Neural cell (in vitro differentiated cells): ENCODE data around the gene ADAMTS17. TPM values are rescaled to one million over a fixed set of nuclear protein-coding genes. Genes with fewer than 3 reads are reported as not detected.

ENCODE experiments used
- H2AFZ ChIP-seq: fragments of 200-600, 300-800 bp; sonication (generic), shearing (Covaris generic); 2 replicates; pipeline ENCODE4 v1.6.0; 2014; ENCODE audit warnings: low read depth, mild to moderate bottlenecking, antibody characterized with exemption, low read length, moderate library complexity
- H3F3A ChIP-seq: fragments of 200-600 bp; shearing (Covaris generic); 2 replicates; pipeline ENCODE4 v1.6.1; 2016; ENCODE audit warnings: mild to moderate bottlenecking, moderate library complexity, mixed read lengths, antibody characterized with exemption, low read length; ENCODE audit not compliant: insufficient read depth, poor library complexity, severe bottlenecking
- H3K27ac ChIP-seq: fragments of 200-600, 300-800 bp; sonication (generic), shearing (Covaris generic); 2 replicates; pipeline ENCODE4 v1.5.1; 2014; ENCODE audit warnings: mild to moderate bottlenecking, low read length, moderate library complexity
- H3K27me3 ChIP-seq: fragments of 300-800, 200-600 bp; sonication (generic), shearing (Covaris generic); 2 replicates; pipeline ENCODE4 v1.6.0; 2014; ENCODE audit warnings: mild to moderate bottlenecking, low read depth, low read length, moderate library complexity; ENCODE audit not compliant: insufficient read depth
- H3K36me3 ChIP-seq: fragments of 300-800, 200-600 bp; sonication (generic), shearing (Covaris generic); 2 replicates; pipeline ENCODE4 v1.5.1; 2014; ENCODE audit warnings: mild to moderate bottlenecking, antibody characterized with exemption, low read length, moderate library complexity; ENCODE audit not compliant: insufficient read depth
- H3K4me2 ChIP-seq: fragments of 300-800, 200-600 bp; sonication (generic), shearing (Covaris generic); 2 replicates; pipeline ENCODE4 v1.6.0; 2014; ENCODE audit warnings: mild to moderate bottlenecking, low read length
- H3K4me3 ChIP-seq: fragments of 300-800, 200-600 bp; sonication (generic), shearing (Covaris generic); 2 replicates; pipeline ENCODE4 v1.5.1; 2014; ENCODE audit warnings: mild to moderate bottlenecking, low read length, moderate library complexity
- H3K79me2 ChIP-seq: fragments of 200-600 bp; shearing (Covaris generic); replicated peaks from 2 replicates; pipeline ENCODE4 v1.6.0; 2014; ENCODE audit warnings: mild to moderate bottlenecking, low read length, moderate library complexity; ENCODE audit not compliant: insufficient read depth
- H3K9ac ChIP-seq: fragments of 300-800, 200-600 bp; sonication (generic), shearing (Covaris generic); 2 replicates; pipeline ENCODE4 v1.6.1; 2016; ENCODE audit warnings: mild to moderate bottlenecking, low read length, mixed read lengths
- H3K9me2 ChIP-seq: fragments of 200-600 bp; shearing (Covaris generic); 2 replicates; pipeline ENCODE4 v1.6.1; 2016; ENCODE audit warnings: mild to moderate bottlenecking, low read length, mixed read lengths; ENCODE audit not compliant: insufficient read depth
- H3K9me3 ChIP-seq: fragments of 200-600, 300-800 bp; sonication (generic), shearing (Covaris generic); 2 replicates; pipeline ENCODE4 v1.6.1; 2016; ENCODE audit warnings: mild to moderate bottlenecking, mixed run types, low read length, moderate library complexity, mixed read lengths
- H4K20me1 ChIP-seq: fragments of 200-600 bp; shearing (Covaris generic); 2 replicates; pipeline ENCODE4 v1.6.1; 2016; ENCODE audit warnings: mild to moderate bottlenecking, mixed run types; ENCODE audit not compliant: insufficient read depth
- EP300 ChIP-seq: fragments of 450-650 bp; conservative IDR thresholded peaks from 2 replicates; pipeline ENCODE4 v1.6.1; 2014; ENCODE audit warnings: antibody characterized with exemption, mild to moderate bottlenecking, moderate library complexity; ENCODE audit not compliant: poor library complexity, severe bottlenecking
- EZH2 ChIP-seq: fragments of 200-600, 300-800 bp; shearing (Covaris generic), sonication (generic); IDR thresholded peaks from 2 replicates; pipeline ENCODE4 v1.6.1; 2014; ENCODE audit warnings: antibody characterized with exemption, low read length, borderline replicate concordance, mild to moderate bottlenecking; ENCODE audit not compliant: insufficient read depth, poor library complexity, severe bottlenecking
- MXI1 ChIP-seq: fragments of 450-650 bp; conservative IDR thresholded peaks from 2 replicates; pipeline ENCODE4 v1.6.1; 2014; ENCODE audit warnings: antibody characterized with exemption, mild to moderate bottlenecking; ENCODE audit not compliant: poor library complexity, severe bottlenecking
- POLR2AphosphoS5 ChIP-seq: IDR thresholded peaks from 2 replicates; pipeline ENCODE4 v1.6.1; 2012
- RAD21 ChIP-seq: fragments of 450-650 bp; conservative IDR thresholded peaks from 2 replicates; pipeline ENCODE4 v1.6.1; 2014; ENCODE audit warnings: antibody characterized with exemption, mild to moderate bottlenecking, moderate library complexity
- SMC3 ChIP-seq: fragments of 450-650 bp; conservative IDR thresholded peaks from 2 replicates; pipeline ENCODE4 v1.6.1; 2014; ENCODE audit warnings: antibody characterized with exemption, mild to moderate bottlenecking, moderate library complexity; ENCODE audit not compliant: poor library complexity
- TAF1 ChIP-seq: IDR thresholded peaks from 2 replicates; pipeline ENCODE4 v1.6.1; 2012; ENCODE audit warnings: low read depth
- polyA plus RNA-seq: library from polyadenylated mRNA; depleted of rRNA; stranded (reverse); fragments of >200 nt; gene quantifications from 2 replicates; pipeline ENCODE4 v1.2.3, GENCODE V29; 2014
- TF ChIP-seq, protein P1 (sequence below): IDR thresholded peaks from 2 replicates; pipeline ENCODE4 v1.6.1; 2012; ENCODE audit warnings: borderline replicate concordance
- TF ChIP-seq, protein P2 (sequence below): fragments of 450-650 bp; IDR thresholded peaks from 2 replicates; pipeline ENCODE4 v1.5.1; 2014; ENCODE audit warnings: antibody characterized with exemption, mild to moderate bottlenecking, moderate library complexity; ENCODE audit not compliant: poor library complexity, severe bottlenecking

ADAMTS17 gene
- polyA plus RNA-seq, 1 donor from 2014 or later: 0.04 TPM

DNA sequence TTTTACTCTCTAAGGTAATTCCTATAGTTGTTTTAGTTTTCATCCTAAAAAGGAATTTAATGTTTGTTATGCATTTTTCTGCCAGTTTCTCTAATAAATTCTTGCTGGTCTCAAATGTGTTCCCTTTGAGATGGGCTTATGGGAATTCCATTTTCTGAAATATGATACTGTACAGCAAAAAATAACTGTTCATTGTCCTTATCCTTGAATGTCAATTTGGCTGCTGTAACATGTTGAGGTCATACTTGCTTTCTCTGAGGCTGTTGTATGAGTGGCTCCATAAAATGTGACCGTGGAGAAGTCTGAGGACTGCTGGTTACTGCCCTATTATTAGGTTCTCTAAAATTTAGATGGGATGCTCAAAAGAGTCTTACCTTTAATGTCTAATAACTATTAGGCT, 266.5 kb downstream of the ADAMTS17 start:
- no peaks in the 10 kb centered on the region for H3K79me2 ChIP-seq
- H3F3A ChIP-seq: no peaks in the 10 kb centered on the region
- no peaks in the 10 kb centered on the region for H4K20me1 ChIP-seq
- no peak overlapping the region for H3K4me3 ChIP-seq
- no peaks in the 10 kb centered on the region for H3K27me3 ChIP-seq
- H3K4me2 ChIP-seq: no peak overlapping the region
- no peak overlapping the region for H3K27ac ChIP-seq
- H2AFZ ChIP-seq: no peak overlapping the region
- H3K9me3 ChIP-seq: no peaks in the 10 kb centered on the region
- TF ChIP-seq EZH2 (no peak), TAF1 (no peak), EP300 (no peak), RAD21 (no peak), POLR2AphosphoS5 (no peak), SMC3 (no peak), MXI1 (no peak)
- TF ChIP-seq, protein P1, sequence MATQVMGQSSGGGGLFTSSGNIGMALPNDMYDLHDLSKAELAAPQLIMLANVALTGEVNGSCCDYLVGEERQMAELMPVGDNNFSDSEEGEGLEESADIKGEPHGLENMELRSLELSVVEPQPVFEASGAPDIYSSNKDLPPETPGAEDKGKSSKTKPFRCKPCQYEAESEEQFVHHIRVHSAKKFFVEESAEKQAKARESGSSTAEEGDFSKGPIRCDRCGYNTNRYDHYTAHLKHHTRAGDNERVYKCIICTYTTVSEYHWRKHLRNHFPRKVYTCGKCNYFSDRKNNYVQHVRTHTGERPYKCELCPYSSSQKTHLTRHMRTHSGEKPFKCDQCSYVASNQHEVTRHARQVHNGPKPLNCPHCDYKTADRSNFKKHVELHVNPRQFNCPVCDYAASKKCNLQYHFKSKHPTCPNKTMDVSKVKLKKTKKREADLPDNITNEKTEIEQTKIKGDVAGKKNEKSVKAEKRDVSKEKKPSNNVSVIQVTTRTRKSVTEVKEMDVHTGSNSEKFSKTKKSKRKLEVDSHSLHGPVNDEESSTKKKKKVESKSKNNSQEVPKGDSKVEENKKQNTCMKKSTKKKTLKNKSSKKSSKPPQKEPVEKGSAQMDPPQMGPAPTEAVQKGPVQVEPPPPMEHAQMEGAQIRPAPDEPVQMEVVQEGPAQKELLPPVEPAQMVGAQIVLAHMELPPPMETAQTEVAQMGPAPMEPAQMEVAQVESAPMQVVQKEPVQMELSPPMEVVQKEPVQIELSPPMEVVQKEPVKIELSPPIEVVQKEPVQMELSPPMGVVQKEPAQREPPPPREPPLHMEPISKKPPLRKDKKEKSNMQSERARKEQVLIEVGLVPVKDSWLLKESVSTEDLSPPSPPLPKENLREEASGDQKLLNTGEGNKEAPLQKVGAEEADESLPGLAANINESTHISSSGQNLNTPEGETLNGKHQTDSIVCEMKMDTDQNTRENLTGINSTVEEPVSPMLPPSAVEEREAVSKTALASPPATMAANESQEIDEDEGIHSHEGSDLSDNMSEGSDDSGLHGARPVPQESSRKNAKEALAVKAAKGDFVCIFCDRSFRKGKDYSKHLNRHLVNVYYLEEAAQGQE: no peak
- TF ChIP-seq, protein P2, sequence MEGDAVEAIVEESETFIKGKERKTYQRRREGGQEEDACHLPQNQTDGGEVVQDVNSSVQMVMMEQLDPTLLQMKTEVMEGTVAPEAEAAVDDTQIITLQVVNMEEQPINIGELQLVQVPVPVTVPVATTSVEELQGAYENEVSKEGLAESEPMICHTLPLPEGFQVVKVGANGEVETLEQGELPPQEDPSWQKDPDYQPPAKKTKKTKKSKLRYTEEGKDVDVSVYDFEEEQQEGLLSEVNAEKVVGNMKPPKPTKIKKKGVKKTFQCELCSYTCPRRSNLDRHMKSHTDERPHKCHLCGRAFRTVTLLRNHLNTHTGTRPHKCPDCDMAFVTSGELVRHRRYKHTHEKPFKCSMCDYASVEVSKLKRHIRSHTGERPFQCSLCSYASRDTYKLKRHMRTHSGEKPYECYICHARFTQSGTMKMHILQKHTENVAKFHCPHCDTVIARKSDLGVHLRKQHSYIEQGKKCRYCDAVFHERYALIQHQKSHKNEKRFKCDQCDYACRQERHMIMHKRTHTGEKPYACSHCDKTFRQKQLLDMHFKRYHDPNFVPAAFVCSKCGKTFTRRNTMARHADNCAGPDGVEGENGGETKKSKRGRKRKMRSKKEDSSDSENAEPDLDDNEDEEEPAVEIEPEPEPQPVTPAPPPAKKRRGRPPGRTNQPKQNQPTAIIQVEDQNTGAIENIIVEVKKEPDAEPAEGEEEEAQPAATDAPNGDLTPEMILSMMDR: no peak
- H3K9me2 ChIP-seq: no peaks in the 10 kb centered on the region
- no peaks in the 10 kb centered on the region for H3K36me3 ChIP-seq
- no peak overlapping the region for H3K9ac ChIP-seq

DNA sequence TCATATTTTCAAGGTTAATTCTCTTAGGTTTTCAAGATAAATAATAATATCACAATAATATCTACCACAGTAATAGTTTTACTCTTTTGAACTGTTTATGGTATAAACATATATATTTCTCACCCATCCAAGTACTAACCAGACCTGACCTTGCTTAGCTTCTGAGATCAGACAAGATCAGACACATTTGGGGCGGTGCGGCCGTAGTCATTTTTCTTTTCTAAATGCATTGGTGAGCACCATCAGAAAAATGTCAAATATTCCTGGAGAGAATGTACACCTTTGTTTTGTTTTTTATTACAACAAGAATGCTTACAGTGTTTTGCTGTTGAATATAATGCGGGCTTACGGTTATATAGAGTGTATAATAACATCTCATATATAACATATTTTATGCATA, 267.8 kb downstream of the ADAMTS17 start:
- no peaks in the 10 kb centered on the region for H3K9me2 ChIP-seq
- H2AFZ ChIP-seq: no peak overlapping the region
- no peaks in the 10 kb centered on the region for H4K20me1 ChIP-seq
- H3K27ac ChIP-seq: no peak overlapping the region
- H3K9me3 ChIP-seq: no peaks in the 10 kb centered on the region
- no peaks in the 10 kb centered on the region for H3F3A ChIP-seq
- H3K4me2 ChIP-seq: no peak overlapping the region
- H3K79me2 ChIP-seq: no peaks in the 10 kb centered on the region
- H3K36me3 ChIP-seq: no peaks in the 10 kb centered on the region
- H3K9ac ChIP-seq: no peak overlapping the region
- no peak overlapping the region for H3K4me3 ChIP-seq
- TF ChIP-seq EZH2 (no peak), EP300 (no peak), MXI1 (no peak), TAF1 (no peak), RAD21 (no peak), SMC3 (no peak), POLR2AphosphoS5 (no peak)
- TF ChIP-seq, protein P1: no peak
- TF ChIP-seq, protein P2: no peak
- H3K27me3 ChIP-seq: no peaks in the 10 kb centered on the region
